Ishikawa (cell line): ENCODE results near the gene CIAO2A.

Experiments used
- CEBPB ChIP-seq: IDR thresholded peaks from 2 replicates; pipeline ENCODE4 v1.6.1; 2012
- CREB1 ChIP-seq: IDR thresholded peaks from 2 replicates; pipeline ENCODE4 v1.6.1; 2012; ENCODE audit warnings: low read depth
- EGR1 ChIP-seq: IDR thresholded peaks from 2 replicates; pipeline ENCODE4 v1.6.1; 2012
- EP300 ChIP-seq: IDR thresholded peaks from 2 replicates; pipeline ENCODE4 v1.6.1; 2012; ENCODE audit warnings: borderline replicate concordance
- FOXM1 ChIP-seq: IDR thresholded peaks from 2 replicates; pipeline ENCODE4 v1.6.1; 2012; ENCODE audit warnings: low read depth, borderline replicate concordance
- MAX ChIP-seq: IDR thresholded peaks from 2 replicates; pipeline ENCODE4 v1.6.1; 2012
- NFIC ChIP-seq: IDR thresholded peaks from 2 replicates; pipeline ENCODE4 v1.6.1; 2012
- RAD21 ChIP-seq: IDR thresholded peaks from 2 replicates; pipeline ENCODE4 v1.6.1; 2012; ENCODE audit warnings: low read depth
- REST ChIP-seq: IDR thresholded peaks from 2 replicates; pipeline ENCODE4 v1.6.1; 2012; ENCODE audit warnings: low read depth, mild to moderate bottlenecking
- TAF1 ChIP-seq: IDR thresholded peaks from 2 replicates; pipeline ENCODE4 v1.6.1; 2012; ENCODE audit warnings: low read depth, mild to moderate bottlenecking
- TCF12 ChIP-seq: IDR thresholded peaks from 2 replicates; pipeline ENCODE4 v1.6.1; 2012; ENCODE audit warnings: low read depth
- TEAD4 ChIP-seq: IDR thresholded peaks from 2 replicates; pipeline ENCODE4 v1.6.1; 2012
- USF1 ChIP-seq: IDR thresholded peaks from 2 replicates; pipeline ENCODE4 v1.6.1; 2012
- YY1 ChIP-seq: IDR thresholded peaks from 2 replicates; pipeline ENCODE4 v1.6.1; 2012; ENCODE audit warnings: low read depth
- ZBTB7A ChIP-seq: IDR thresholded peaks from 2 replicates; pipeline ENCODE4 v1.6.1; 2012; ENCODE audit warnings: low read depth

Gene CIAO2A

GRCh38 chr15:64090527-64090926 is 3.1 kb downstream of the CIAO2A start:
- no peak for TF ChIP-seq TCF12
- no peak for TF ChIP-seq CREB1
- TF ChIP-seq EP300, result no peak

GRCh38 chr15:64089543-64090280 is 3.9 kb downstream of the CIAO2A start:
- no peak for TF ChIP-seq USF1
- TF ChIP-seq EGR1, result no peak
- no peak for TF ChIP-seq TAF1
- TF ChIP-seq EP300, result no peak
- no peak for TF ChIP-seq REST
- TF ChIP-seq MAX, result no peak
- no peak for TF ChIP-seq TCF12
- no peak for TF ChIP-seq CEBPB
- TF ChIP-seq NFIC, result no peak
- no peak for TF ChIP-seq FOXM1
- no peak for TF ChIP-seq TEAD4
- no peak for TF ChIP-seq RAD21
- no peak for TF ChIP-seq ZBTB7A
- TF ChIP-seq YY1, result no peak
- no peak for TF ChIP-seq CREB1

GRCh38 chr15:64082757-64083156 is 10.9 kb downstream of the CIAO2A start:
- TF ChIP-seq CREB1, result no peak
- TF ChIP-seq EGR1, result no peak
- no peak for TF ChIP-seq USF1
- no peak for TF ChIP-seq YY1
- TF ChIP-seq MAX, result no peak
- TF ChIP-seq ZBTB7A, result no peak

GRCh38 chr15:64072812-64073211 is 20.8 kb downstream of the CIAO2A start:
- TF ChIP-seq RAD21, result no peak
- no peak for TF ChIP-seq MAX
- TF ChIP-seq CREB1, result no peak
- no peak for TF ChIP-seq REST
- TF ChIP-seq USF1, result no peak
- TF ChIP-seq EP300, result no peak
- no peak for TF ChIP-seq TCF12
- TF ChIP-seq TAF1, result no peak
- TF ChIP-seq TEAD4, result no peak
- no peak for TF ChIP-seq CEBPB
- no peak for TF ChIP-seq EGR1
- TF ChIP-seq ZBTB7A, result no peak
- TF ChIP-seq NFIC, result no peak
- TF ChIP-seq FOXM1, result no peak
- no peak for TF ChIP-seq YY1

GRCh38 chr15:64071931-64072765 is 21.5 kb downstream of the CIAO2A start:
- no peak for TF ChIP-seq MAX
- no peak for TF ChIP-seq REST
- no peak for TF ChIP-seq USF1
- TF ChIP-seq TCF12, result no peak
- 0 out of 2 replicates have a peak, but pooled peaks have one; percentile 38 for TF ChIP-seq YY1
